Activated CD4-positive, alpha-beta T cell treated with anti-CD3 and anti-CD28 coated beads for 1 hour (primary cell): ENCODE measurements around the gene MED1.
A peak's percentile ranks its signal among the peaks of the same experiment; 100 is the strongest.
"Not testable (repeated sequence)": the region's sequence is repeated elsewhere in the genome, so short reads cannot be mapped to it uniquely, and the experiment has no call there.

Experiments
- DNase-seq: peaks from one replicate; pipeline ENCODE4 v3.0.0-alpha.2; 2020

MED1 gene

GRCh38 chr17:39450847-39451581 is at the start of gene MED1:
MED1 (minus strand) TSS chr17:39451263; CDS start chr17:39451062, 201 bp downstream.
- peak; percentile 81 for DNase-seq

GRCh38 chr17:39496921-39497320 is 45.9 kb upstream of the MED1 start:
- DNase-seq: not testable (repeated sequence)

GRCh38 chr17:39487946-39488345 is 36.9 kb upstream of the MED1 start:
- no peak for DNase-seq

- DNase-seq: not testable (repeated sequence)
These were observed 36.4 kb upstream of the MED1 start for GRCh38 chr17:39487490-39487889.

- no peak for DNase-seq
These were observed 35.2 kb upstream of the MED1 start for GRCh38 chr17:39486242-39486641.

- DNase-seq: no peak
These were observed 34.5 kb upstream of the MED1 start for GRCh38 chr17:39485555-39485954.

GRCh38 chr17:39484178-39484577 is 33.1 kb upstream of the MED1 start:
- no peak for DNase-seq

GRCh38 chr17:39483506-39483905 is 32.4 kb upstream of the MED1 start:
- no peak for DNase-seq

GRCh38 chr17:39479631-39480030 is 28.6 kb upstream of the MED1 start:
- DNase-seq: not testable (repeated sequence)

GRCh38 chr17:39473310-39473709 is 22.2 kb upstream of the MED1 start:
- DNase-seq: no peak

- DNase-seq: not testable (repeated sequence)
These were observed 17.5 kb upstream of the MED1 start for GRCh38 chr17:39468610-39469009.

GRCh38 chr17:39464639-39465181 is 13.6 kb upstream of the MED1 start:
- not testable (repeated sequence) for DNase-seq

GRCh38 chr17:39462631-39463375 is 11.7 kb upstream of the MED1 start:
- no peak for DNase-seq

- DNase-seq: no peak
These were observed 11.0 kb upstream of the MED1 start for GRCh38 chr17:39461926-39462569.

GRCh38 chr17:39461113-39461925 is 10.3 kb upstream of the MED1 start, which contains the start of gene CDK12:
CDK12 (plus strand) TSS chr17:39461486; CDS start chr17:39462072, 586 bp downstream.
- peak; percentile 91 for DNase-seq

- no peak for DNase-seq
These were observed 4.9 kb upstream of the MED1 start for GRCh38 chr17:39455919-39456318.

GRCh38 chr17:39450051-39450450 is 1.0 kb downstream of the MED1 start:
- DNase-seq: no peak

GRCh38 chr17:39447561-39447960 is 3.5 kb downstream of the MED1 start:
- no peak for DNase-seq

- DNase-seq: no peak
These were observed 7.7 kb downstream of the MED1 start for GRCh38 chr17:39443326-39443725.

- not testable (repeated sequence) for DNase-seq
These were observed 11.2 kb downstream of the MED1 start for GRCh38 chr17:39439868-39440267.

GRCh38 chr17:39429600-39429999 is 21.5 kb downstream of the MED1 start:
- DNase-seq: no peak

- no peak for DNase-seq
These were observed 34.9 kb downstream of the MED1 start for GRCh38 chr17:39416141-39416540.
